SIG-M5 (cell line): Measurements from ENCODE around the gene TGM6.

Experiments
- DNase-seq: peaks from one replicate; lab custom pipeline; 2025; lab: John Stamatoyannopoulos, UW

TGM6 gene

DNA sequence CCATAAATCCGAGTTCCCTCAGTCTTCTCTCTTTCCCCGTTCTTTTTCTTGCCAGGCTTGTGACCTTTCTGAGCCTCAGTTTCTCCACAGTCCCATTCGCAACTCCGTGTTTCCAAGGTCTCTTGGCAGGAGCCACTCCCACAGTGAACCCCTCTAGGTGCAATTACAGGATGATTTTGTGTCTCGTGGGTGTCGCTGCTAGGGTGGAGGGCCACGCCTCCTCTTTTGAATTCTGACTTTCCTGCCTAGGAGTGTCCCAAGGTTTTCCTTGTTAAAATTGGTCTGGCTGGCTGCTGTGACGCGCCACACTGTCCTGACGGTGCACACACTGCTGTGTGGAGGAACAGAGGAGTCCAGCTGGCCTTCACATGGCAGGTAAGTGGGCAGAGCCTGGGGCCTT, at the start of gene TGM6:
TSS of gene TGM6 (plus strand) at position 301 of the 400 bp plus-strand sequence. CDS start at position 369, 68 bp downstream.
- no peak for DNase-seq

DNA sequence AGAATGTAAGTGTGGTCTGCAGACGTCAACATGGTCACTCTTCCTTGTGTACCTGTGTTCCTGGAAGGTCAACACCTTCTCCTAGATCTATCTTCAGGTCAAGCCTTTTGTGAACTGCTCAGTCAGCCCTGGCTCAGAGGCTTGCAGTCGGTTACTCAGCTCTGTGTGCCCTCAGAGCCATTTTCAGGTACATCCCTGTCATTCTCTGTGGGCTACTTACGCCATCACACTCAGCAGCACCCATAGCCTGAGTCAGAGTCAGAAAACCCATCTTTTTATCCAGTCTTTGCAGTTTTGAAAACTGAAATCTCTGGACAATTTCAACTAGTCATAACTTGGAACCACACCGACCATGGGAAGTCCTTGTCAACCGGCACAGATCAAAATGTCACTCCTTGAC, 49.6 kb upstream of the TGM6 start:
- DNase-seq: no peak

DNA sequence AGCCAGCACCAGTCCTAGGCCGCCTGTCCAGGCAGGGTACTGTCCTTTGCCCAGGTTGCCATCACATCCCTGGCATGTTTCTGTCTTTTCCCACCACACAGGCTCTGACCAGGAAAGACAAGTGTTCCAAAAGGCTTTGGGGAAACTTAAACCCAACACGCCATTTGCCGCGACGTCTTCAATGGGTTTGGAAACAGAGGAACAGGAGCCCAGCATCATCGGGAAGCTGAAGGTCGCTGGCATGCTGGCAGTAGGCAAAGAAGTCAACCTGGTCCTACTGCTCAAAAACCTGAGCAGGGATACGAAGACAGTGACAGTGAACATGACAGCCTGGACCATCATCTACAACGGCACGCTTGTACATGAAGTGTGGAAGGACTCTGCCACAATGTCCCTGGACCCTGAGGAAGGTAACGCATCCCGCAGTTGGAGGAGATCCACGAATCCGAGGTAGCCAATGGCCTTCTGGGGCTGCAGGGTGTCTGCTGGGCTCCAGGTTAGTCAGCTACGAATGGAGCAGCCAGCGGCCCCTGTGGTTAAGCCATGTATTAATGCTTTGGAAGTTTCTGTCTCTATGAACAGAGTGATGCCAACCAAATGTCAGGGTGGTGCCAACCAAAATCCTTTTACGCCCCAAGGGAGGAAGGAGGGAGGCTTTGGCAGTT, 48.7 kb upstream of the TGM6 start:
- DNase-seq: no peak

DNA sequence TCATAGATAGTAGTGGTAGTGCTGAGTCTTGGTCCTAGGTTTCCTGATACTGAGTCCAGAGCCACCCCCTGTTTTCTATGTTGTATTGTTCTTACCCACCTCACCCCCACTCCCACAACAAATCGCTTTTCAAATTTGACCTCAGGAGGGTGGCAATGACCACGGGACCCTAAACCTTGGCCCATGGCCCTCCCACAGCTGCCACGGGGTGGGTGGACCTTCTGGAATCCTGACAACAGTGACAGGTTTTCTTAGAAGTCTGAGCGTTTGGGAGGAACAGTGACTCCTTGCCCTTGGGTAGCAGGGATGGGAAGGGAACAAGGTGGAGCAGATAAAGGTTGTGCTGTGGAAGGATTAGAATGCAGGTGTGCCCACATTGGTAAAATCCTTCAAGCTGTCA, 48.0 kb upstream of the TGM6 start:
- no peak for DNase-seq

DNA sequence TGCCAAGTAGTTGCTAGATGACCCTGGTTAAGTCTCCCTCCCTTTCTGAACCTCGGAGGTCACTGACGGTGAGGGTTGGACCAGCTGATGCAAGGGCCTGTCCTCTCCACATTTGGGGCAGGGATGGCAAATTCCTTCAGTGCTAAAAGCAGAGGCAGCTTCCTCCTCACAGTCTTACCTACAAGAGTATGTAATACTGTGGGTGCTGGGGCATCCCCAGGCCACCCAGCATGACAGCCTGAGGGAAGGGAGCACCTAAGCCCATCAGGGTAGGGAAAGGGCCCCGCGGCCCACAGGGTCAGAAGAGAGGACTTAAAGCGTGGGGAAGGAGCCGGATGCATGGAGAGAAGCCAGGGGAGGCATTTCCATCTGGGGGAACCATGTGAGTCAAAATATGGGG, 46.9 kb upstream of the TGM6 start:
- DNase-seq: no peak

DNA sequence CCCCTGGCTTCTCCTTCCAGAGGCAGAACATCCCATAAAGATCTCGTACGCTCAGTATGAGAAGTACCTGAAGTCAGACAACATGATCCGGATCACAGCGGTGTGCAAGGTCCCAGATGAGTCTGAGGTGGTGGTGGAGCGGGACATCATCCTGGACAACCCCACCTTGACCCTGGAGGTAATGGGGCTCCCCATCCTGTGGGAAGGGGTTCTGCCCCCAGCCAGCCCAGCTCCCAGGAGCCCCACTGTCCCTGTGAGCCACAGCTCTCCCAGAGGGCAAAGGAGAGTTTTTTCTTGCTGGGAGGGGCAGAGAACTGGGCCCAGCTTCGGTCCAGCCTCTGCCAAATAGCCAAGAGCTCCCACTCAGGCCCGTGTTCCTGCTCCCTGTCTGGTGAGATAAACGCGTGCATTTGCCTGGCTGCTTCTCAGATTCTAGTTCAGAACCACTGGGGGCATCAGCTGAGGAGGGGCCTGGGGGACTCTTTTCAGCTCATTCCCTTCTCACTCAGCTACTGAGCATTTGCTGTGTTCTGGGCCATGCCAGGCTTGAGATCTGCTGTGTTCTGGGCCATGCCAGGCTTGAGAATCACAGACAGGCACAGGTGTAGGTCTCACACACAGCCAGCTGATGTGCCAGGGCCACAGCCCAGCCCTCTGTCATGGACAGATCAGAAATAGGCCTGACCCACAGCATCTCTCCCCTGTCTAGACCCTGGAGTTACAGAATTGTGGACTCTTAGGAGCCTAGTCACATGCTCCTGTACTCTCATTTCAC, 45.4 kb upstream of the TGM6 start:
- no peak for DNase-seq

DNA sequence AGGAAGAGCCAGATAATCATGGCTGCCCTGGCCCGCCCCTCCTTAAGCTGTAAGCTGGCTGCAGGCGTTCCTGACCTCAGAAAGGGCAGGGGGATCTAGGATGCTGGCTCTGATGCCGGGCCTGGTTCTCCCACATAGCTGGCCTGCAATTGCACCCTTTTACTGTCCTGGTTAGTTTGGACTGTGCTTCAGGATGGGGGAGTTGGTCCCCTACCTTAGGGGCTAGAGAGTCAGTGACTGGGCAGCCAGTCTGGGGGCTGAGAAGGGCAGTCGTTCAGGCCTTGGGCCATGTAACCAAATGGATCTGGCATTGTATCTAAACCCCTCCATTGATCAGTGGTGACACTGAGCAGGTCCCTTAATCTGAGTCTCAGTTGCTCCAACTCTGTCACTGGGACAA, 44.2 kb upstream of the TGM6 start:
- DNase-seq: no peak

DNA sequence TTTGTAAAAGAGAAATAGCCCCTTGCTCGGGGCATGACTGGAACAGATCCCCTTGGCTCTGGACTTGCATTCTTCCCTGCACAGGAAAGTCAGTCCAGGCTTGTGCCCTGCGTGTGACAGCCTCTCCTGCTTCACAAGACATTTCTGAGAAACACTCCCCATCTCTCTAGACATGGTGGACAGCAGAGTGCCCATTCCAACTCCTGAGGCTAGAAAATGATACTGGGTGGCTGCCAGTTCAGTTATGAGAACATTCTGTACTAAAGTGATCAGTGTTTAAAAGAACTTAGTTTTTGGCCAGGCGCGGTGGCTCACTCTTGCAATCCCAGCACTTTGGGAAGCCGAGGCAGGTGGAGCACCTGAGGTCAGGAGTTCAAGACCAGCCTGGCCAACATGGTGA, 43.6 kb upstream of the TGM6 start:
- no peak for DNase-seq

DNA sequence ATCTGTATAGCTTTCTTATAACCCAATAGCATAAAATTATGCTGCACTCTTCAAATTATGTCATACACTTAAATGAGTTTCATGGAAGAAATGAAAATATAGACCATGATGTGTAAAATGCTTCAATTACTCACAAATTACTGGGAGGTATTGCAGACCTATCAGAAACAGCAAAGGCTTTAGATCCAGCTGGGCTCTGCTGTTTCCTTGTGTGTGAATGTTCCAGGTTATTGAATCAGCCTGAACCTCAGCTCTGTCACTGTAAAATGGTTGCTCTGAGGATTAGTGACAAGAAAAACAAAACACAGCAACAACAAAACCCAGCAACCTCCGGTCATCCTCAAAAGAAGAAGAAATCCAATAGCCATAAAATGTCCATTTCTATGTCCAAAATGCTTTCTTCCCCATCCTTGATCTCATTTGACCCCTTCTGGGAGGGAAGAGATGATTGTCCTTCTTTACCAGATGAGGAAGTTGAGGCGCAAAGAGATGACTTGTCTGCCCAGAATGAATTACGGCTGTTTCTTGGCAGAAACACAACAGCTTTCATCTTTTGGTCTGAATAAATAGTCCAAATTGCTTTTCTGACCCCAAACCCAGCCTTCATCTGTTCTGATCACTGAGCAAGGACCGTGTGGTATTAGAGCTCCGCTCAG, 42.2 kb upstream of the TGM6 start:
- no peak for DNase-seq

DNA sequence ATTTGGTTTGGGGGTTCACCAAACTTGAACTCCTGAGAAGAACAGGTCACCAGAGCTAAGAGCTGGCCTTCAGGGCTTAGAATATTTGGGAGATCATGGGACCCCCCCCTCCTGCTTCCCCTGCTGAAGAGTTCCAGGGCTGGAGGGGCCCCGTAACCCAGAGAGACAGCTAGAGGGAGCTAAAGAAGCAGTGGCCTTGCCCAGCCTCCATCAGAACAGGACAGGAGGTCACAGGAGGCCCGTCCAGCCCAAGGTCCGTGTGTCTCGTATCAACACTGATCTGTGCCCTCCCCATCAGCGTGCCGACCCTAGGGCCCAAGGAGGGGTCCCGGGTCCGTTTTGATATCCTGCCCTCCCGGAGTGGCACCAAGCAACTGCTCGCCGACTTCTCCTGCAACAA, 40.6 kb upstream of the TGM6 start:
- DNase-seq: no peak

DNA sequence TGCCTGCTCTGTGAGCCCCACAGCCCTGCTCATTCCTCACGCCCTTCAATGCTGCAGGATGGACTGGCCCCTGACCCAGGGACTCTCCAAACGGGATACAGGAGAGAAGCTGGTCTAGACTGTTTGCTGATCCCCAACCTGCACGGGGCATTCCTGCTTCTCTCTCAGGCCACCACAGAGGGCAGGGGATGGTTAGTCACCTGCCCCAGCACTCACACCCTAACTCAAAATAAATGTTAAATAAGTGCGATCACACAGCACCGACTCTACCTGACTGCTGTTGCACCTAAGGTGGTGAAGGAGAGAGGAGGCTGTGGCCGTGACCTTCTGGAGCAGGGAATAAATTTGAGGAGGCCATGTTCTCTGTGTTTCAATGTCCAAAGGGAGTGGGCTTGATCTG, 39.9 kb upstream of the TGM6 start:
- DNase-seq: no peak

DNA sequence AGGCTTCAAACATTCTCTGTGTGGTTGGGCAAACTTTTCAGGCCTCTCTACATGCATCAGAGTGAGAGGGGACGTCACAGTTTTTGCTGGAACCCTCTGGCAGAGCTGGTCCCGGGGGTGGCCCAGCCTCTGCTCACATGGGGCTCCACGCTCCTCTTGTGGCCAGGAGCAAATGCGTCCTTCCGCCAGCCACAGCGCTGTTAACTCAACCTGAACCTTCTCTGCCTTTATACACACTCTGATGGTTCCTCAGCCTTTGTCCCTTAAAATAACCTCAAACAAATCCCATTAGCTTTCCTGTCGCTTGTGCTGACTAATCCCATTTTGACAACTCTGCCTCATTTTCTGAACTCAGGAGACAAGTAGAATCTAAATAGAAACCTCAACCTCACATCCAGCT, 39.4 kb upstream of the TGM6 start:
- DNase-seq: no peak

DNA sequence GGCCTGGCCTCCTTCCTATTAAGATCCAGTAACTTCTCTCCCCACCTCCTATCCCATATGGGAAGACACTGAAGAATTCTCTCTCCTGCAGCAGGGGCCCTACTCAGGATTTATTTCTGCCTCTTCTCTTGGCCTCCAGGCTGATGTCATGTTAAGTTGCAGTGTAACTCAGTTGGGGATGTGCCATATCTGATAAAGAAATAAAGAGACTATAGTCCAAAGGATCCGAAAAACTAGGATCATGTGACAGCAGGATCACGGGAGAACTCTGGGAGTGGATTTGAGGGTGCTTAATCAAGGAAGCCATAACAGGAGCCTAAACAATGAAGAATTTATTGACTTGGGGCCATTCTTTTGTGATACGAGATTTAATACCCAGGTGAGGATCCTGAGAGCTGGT, 38.5 kb upstream of the TGM6 start:
- no peak for DNase-seq

DNA sequence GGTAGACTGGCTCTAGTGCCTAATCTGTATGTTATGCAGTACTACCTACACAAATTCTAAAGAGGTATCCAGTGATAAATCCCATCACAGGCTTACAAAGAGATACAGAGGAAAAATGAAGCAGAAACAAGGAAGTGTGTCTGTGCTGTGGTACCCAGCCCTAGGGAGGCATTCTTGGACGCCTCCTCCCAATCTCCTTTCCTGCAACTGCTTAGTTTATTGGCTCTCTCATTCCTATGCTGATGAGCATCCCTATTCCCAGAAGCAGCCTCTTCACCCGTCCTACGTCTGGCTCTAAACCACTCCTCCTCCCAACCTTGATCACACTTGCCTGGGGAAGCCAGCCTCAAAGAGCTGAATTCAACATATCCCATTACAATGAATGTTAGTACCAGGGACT, 34.5 kb upstream of the TGM6 start:
- no peak for DNase-seq

DNA sequence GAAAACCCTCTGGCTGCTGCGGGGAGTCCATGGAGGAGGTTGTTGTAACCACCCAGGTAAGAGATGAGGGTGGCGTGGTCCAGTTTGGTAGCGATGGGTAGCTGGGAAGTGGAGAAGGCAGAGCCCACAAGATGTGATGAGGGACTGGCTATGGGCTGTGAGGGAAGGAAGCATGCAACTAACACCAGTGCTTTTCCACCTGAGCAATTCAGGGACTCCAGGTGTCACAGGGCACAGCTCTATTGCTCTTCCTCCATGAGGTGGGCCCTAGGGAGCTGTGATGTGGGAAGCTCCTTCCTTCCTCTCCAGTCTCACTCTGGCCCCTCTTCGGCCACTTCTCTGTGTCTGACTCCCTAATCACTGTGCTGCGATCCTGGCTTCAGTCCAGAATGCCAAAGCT, 32.4 kb upstream of the TGM6 start:
- DNase-seq: no peak

DNA sequence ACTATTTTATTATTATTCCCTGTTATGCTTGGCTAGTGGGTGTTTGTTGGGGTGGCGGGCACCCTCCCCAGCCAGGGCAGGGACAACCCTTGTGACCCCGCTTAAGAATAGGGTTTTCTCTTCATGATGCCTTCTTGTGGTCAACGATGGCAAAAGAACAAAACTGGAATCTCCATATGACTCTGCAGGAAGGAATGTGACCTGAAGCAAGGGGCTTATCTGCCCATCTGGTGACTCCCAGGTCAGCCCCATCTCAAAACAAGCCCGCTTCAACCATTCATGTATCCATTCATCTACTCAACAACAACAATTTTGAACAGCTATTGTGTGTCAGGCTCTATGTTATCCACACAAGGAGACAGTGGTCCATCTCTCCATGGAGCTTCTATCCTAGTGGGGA, 30.9 kb upstream of the TGM6 start:
- no peak for DNase-seq

DNA sequence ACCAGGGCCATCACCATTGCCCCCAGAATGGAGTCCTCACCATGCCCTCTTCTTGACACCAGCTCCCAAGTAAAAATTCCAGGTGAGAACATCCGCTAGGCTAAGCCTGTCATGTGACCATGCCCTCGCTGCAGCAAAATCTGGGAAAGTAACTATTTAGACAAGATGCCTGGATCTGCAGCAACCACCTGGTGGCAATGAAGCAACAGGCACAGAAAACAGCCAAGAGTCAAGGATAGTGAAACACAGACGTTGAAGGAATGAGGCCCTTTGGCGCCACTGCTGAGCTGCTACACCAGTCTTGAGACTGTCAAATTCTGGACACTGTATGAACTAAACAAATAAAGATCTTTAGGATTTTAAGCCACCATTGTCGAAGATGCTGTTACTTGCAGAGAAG, 30.1 kb upstream of the TGM6 start:
- no peak for DNase-seq

DNA sequence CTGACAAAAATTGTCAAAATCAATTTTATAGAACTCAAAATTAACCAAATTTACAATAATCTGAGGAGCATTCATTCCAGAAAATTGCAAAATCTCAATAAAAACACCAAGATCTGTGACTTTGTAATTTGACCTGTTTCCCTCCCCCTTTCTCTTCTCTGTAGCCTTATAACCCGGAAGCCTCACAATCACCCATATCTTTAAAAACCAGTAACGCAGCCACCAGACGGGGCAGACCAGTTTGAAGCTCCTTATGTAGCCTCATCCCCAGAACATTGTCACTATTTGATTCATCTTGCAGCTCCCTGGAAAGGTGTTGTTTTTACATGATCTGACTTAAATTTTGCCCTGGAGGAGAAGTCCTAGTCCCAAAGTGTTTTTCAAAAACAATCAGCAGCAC, 27.5 kb upstream of the TGM6 start:
- DNase-seq: no peak

DNA sequence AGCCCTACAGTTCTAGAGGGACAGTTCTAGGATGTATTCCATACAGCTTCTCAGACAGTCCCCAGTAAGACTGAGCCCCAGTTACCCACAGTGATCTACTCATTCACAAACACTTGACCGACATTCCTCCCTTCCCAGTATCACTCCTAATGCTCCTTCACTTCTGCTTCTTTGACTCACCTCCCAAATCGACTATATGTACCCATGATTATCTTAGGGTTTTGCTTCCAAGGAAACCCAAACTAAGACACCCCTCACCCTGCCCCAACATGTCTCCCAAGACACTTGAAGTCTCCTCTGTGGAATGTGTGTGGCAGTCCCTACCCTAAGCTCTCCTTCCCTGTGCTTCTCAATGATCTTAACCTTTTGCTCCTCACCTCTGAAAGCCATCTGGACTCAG, 23.6 kb upstream of the TGM6 start:
- no peak for DNase-seq

DNA sequence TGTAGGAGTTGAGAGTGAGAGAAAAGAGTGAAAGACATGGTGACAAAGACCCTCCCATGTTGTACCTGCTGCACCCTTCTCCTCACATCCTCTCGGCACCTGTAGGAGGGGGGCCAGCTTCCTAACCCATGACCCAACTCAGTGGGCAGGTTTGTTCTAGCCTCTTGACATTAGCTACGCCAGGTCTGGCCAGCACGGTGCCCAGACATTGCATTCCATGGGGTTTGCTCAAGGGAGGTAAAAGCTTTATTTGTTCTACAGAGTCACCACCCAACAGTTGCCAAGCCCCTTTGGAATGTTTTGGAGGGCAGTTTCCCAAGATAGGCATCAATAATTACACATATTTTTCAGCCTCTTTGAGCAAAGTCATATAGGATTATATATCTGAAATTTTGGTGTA, 22.7 kb upstream of the TGM6 start:
- DNase-seq: no peak

DNA sequence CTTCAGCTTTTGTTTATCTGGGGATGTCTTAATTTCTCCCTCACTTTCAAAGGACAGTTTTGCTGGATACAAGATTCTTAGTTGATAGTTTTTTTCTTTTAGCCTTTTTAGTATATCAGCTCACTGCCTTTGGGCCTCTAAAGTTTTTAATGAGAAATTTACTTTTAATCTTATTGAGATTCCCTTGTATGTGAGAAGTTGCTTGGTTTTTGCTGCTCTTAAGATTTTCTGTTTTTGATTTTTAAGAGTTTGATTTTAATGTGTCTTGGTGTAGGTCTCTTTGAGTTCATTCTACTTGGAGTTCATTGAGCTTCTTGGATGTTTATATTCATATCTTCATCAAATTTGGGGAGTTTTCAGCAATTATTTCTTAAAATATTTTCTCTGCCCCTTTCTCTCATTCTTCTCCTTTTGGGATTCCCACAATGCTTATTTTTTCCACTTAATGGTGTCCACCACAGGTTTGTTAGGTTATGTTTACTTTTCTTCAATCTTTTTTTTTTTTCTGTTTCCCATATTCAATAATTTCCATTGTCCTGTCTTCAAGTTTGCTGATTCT, 19.6 kb upstream of the TGM6 start:
- no peak for DNase-seq

DNA sequence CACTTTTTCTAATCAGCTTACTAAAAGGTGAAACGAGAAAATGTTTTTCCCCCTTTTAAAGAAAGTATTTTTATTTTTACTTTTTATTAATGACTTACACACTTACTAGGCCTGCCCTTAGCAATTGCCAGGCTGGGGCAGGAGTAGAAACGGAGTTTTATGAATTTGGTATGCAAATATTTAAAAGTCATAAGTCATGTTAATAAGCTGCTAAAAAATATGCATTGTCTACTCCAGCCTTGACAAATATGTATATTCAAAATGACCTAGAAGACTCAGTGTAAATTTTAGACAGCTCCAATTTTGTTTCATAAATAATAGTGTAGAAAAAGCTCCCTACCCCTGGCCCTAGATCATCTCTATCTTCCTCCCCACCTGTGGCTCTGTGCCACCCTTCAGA, 17.5 kb upstream of the TGM6 start:
- DNase-seq: no peak

DNA sequence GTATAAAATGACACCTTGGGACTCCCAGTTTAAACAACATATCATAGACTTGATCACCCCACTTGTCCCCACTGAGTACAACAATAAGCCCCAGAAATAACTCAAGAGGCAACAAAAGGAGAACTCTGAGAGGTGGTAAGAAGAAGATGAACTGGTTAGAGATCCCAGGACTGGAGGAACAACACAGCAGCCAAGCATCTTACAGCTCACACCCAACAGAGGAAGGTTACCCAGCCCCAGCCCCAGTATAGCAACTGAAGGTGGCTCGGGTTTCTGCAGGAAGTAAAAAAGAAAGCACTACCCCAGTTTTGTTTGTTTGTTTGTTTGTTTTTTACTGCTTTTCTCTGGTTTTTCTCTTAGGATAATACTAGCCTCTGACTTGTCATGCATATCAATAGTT, 17.1 kb upstream of the TGM6 start:
- no peak for DNase-seq
